ENCODE results near the gene MRPS22.

The MRPS22 gene

GRCh38 chr3:139343895-139344856 lies at the start of gene MRPS22:
TSS of gene MRPS22 (plus strand) at chr3:139344020. CDS start at chr3:139344027, 7 bp downstream.
- peak; percentile 87 for DNase-seq (ENCODE audit: low read depth)
- no peak for TF ChIP-seq CTCF (IDR thresholded peaks at IDR 0.05; ENCODE audit: control insufficient read depth, extremely low read depth, insufficient read depth)
- peak within 1 kb of the TSS; percentile 67 for H3K4me3 ChIP-seq (ENCODE audit: low read depth, low read length)

DNA sequence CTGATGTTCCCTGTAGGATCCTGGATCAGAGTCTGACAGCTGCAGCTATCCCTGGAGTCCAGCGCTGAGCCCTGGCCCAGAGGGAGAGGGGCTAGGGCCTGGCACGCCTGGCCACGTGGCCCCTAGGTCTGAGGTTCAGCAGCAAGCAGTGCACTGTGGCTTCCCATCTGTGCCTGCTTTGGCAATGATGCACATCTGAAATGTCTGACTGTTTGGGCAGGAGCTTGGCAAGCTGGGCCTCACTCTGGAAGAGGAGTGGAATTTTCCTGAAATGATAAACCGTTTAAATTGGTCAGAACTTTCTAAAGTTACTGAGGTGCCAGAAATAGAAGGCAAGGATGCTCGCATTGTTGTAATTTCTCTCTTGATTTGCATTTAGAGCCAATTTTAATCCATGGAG lies 48.8 kb upstream of the MRPS22 start:
- H3K4me3 ChIP-seq (ENCODE audit: low read depth, low read length), result no peak overlapping the region
- DNase-seq (ENCODE audit: low read depth), result no peak
- TF ChIP-seq CTCF (IDR thresholded peaks at IDR 0.05; ENCODE audit: control insufficient read depth, extremely low read depth, insufficient read depth), result no peak

DNA sequence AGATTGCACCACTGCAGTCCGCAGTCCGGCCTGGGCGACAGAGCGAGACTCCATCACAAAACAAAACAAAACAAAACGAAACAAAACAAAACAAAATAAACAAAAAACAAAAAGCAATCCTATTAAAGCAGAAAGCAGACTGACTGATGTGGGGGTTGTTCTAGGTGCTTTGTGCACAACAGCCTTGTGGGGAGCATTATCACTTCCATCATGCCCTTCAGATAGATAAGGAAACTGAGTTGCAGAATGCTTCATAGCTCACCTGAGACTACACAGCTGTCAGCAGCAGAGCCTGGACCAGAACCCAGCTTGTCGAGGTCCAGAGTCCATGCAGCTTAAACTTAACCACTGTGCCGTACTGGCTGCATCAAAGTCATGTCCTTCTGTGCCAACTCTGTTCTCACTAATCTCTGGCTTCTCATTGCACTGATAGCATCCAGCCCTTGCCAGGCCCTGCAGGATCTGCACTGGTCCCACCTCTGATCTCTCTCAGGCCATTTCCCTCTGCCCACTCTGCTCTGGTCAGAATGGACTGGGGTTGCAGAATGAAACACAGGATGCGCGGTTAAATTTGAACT lies 47.6 kb upstream of the MRPS22 start:
- no peak for DNase-seq (ENCODE audit: low read depth)
- no peak overlapping the region for H3K4me3 ChIP-seq (ENCODE audit: low read depth, low read length)
- TF ChIP-seq CTCF (IDR thresholded peaks at IDR 0.05; ENCODE audit: control insufficient read depth, extremely low read depth, insufficient read depth), result no peak

GRCh38 chr3:139297588-139298311 lies 46.1 kb upstream of the MRPS22 start:
- no peak for DNase-seq (ENCODE audit: low read depth)
- no peak for TF ChIP-seq CTCF (IDR thresholded peaks at IDR 0.05; ENCODE audit: control insufficient read depth, extremely low read depth, insufficient read depth)
- H3K4me3 ChIP-seq (ENCODE audit: low read depth, low read length), result no peak overlapping the region

- no peak for DNase-seq (ENCODE audit: low read depth)
- no peak overlapping the region for H3K4me3 ChIP-seq (ENCODE audit: low read depth, low read length)
- no peak for TF ChIP-seq CTCF (IDR thresholded peaks at IDR 0.05; ENCODE audit: control insufficient read depth, extremely low read depth, insufficient read depth)
These were observed 44.3 kb upstream of the MRPS22 start for GRCh38 chr3:139299261-139300132.

DNA sequence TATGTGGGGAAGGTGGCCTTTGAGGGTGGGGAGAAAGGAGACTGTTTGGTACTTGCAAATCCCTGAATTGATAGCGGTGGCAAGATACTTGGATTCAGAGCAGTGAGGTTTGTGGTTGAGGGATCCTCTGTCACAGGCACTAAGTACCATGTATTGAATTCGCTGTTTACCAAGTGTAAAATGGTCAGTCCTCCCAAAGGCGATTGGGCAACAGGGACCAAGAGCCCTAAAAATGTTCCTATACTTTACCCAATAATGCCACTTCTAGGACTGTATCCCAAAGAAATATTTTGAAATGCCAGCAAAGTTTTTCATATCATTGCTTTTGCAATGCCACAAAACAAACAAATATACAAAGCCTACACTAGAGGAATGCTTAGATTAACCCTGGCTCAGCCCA lies 43.4 kb upstream of the MRPS22 start:
- no peak for TF ChIP-seq CTCF (IDR thresholded peaks at IDR 0.05; ENCODE audit: control insufficient read depth, extremely low read depth, insufficient read depth)
- no peak overlapping the region for H3K4me3 ChIP-seq (ENCODE audit: low read depth, low read length)
- no peak for DNase-seq (ENCODE audit: low read depth)
